Gastrocnemius medialis (tissue), 4 donors: Measurements from ENCODE around the gene RNMT.

ENCODE experiments used
- CTCF ChIP-seq, 5 experiments: fragments of 450-650 bp in 3 of 5; fragments of 200-600 bp in 2 of 5; sonication (generic) in 2 of 5; IDR thresholded peaks in 4 of 5; conservative IDR thresholded peaks in 1 of 5; 1 replicate in 4 of 5; 2 replicates in 1 of 5; pipeline ENCODE4 v1.5.1; 2016 to 2019; ENCODE audit warnings: antibody characterized with exemption in 5 of 5, mild to moderate bottlenecking in 3 of 5, moderate library complexity in 3 of 5
- POLR2A ChIP-seq, 2 donors: fragments of 450-650 bp; IDR thresholded peaks; one replicate each; pipeline ENCODE4 v1.6.1; 2017; ENCODE audit warnings: antibody characterized with exemption in 2 of 2, mild to moderate bottlenecking in 2 of 2, moderate library complexity in 2 of 2

- TF ChIP-seq CTCF (IDR thresholded peaks at IDR 0.05 in 4 of 5, conservative IDR thresholded peaks at IDR 0.05 in 1 of 5) (peak in 4 of 5 experiments; percentile 21 to 38 (median 27)), POLR2A (IDR thresholded peaks at IDR 0.05) (no peak)
Measured at GRCh38 chr18:13680612-13681011, 45.9 kb upstream of the RNMT start.
